Measurements from ENCODE around the gene MAML2. TPM values are rescaled to one million over a fixed set of nuclear protein-coding genes. Genes with fewer than 3 reads are reported as not detected.
A peak's percentile ranks its signal among the peaks of the same experiment; 100 is the strongest.

The MAML2 gene
- total and polyA plus RNA-seq, 9 of the 15 experiments (the other 6 are each of a cell fraction or from before 2014, with no cell fraction given): 0.79 to 6.8 (median 4.8) TPM

GRCh38 chr11:96082002-96082899 lies 260.7 kb downstream of the MAML2 start (continued):
- TF ChIP-seq, protein P1, sequence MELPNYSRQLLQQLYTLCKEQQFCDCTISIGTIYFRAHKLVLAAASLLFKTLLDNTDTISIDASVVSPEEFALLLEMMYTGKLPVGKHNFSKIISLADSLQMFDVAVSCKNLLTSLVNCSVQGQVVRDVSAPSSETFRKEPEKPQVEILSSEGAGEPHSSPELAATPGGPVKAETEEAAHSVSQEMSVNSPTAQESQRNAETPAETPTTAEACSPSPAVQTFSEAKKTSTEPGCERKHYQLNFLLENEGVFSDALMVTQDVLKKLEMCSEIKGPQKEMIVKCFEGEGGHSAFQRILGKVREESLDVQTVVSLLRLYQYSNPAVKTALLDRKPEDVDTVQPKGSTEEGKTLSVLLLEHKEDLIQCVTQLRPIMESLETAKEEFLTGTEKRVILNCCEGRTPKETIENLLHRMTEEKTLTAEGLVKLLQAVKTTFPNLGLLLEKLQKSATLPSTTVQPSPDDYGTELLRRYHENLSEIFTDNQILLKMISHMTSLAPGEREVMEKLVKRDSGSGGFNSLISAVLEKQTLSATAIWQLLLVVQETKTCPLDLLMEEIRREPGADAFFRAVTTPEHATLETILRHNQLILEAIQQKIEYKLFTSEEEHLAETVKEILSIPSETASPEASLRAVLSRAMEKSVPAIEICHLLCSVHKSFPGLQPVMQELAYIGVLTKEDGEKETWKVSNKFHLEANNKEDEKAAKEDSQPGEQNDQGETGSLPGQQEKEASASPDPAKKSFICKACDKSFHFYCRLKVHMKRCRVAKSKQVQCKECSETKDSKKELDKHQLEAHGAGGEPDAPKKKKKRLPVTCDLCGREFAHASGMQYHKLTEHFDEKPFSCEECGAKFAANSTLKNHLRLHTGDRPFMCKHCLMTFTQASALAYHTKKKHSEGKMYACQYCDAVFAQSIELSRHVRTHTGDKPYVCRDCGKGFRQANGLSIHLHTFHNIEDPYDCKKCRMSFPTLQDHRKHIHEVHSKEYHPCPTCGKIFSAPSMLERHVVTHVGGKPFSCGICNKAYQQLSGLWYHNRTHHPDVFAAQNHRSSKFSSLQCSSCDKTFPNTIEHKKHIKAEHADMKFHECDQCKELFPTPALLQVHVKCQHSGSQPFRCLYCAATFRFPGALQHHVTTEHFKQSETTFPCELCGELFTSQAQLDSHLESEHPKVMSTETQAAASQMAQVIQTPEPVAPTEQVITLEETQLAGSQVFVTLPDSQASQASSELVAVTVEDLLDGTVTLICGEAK (IDR thresholded peaks at IDR 0.05): peak; percentile 57
- TF ChIP-seq, protein P1 (CRISPR knock-in tag; IDR thresholded peaks at IDR 0.05): no peak
- TF ChIP-seq ZNF75A (CRISPR knock-in tag; IDR thresholded peaks at IDR 0.05): no peak
- TF ChIP-seq RBFOX2 (IDR thresholded peaks at IDR 0.05; ENCODE audit: low read depth, low read length): no peak
- TF ChIP-seq, protein P2, sequence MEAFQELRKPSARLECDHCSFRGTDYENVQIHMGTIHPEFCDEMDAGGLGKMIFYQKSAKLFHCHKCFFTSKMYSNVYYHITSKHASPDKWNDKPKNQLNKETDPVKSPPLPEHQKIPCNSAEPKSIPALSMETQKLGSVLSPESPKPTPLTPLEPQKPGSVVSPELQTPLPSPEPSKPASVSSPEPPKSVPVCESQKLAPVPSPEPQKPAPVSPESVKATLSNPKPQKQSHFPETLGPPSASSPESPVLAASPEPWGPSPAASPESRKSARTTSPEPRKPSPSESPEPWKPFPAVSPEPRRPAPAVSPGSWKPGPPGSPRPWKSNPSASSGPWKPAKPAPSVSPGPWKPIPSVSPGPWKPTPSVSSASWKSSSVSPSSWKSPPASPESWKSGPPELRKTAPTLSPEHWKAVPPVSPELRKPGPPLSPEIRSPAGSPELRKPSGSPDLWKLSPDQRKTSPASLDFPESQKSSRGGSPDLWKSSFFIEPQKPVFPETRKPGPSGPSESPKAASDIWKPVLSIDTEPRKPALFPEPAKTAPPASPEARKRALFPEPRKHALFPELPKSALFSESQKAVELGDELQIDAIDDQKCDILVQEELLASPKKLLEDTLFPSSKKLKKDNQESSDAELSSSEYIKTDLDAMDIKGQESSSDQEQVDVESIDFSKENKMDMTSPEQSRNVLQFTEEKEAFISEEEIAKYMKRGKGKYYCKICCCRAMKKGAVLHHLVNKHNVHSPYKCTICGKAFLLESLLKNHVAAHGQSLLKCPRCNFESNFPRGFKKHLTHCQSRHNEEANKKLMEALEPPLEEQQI (IDR thresholded peaks at IDR 0.05): peak; percentile 28; the same call in 1 of the 2 replicates
- TF ChIP-seq TEAD4 (IDR thresholded peaks at IDR 0.05; ENCODE audit: low read length): peak; percentile 74; the same call in 1 of the 2 replicates
- TF ChIP-seq TEAD4 (CRISPR knock-in tag; IDR thresholded peaks at IDR 0.05; ENCODE audit: borderline replicate concordance): no peak
- peak; percentile 69; the same call in 1 of the 2 replicates for TF ChIP-seq MTA1 (IDR thresholded peaks at IDR 0.05; ENCODE audit: borderline replicate concordance)
- TF ChIP-seq ARHGAP35 (IDR thresholded peaks at IDR 0.05; ENCODE audit: partially characterized antibody): peak; percentile 42
- no peak for TF ChIP-seq ID3 (CRISPR knock-in tag; IDR thresholded peaks at IDR 0.05)
- TF ChIP-seq ID3 (tag; IDR thresholded peaks at IDR 0.05): 0 out of 2 replicates have a peak, but pooled peaks have one; percentile 67
- no peak for TF ChIP-seq ZFPM2 (CRISPR knock-in tag; IDR thresholded peaks at IDR 0.05)
- TF ChIP-seq ELF1 (tag; IDR thresholded peaks at IDR 0.05): peak; percentile 75
- TF ChIP-seq SMARCA5 (IDR thresholded peaks at IDR 0.05): 0 out of 2 replicates have a peak, but pooled peaks have one; percentile 49

Data from K562 (cell line).